HG03064 (cell line): Measurements from ENCODE around the gene RNF115.
"Not testable (repeated sequence)": the region's sequence is repeated elsewhere in the genome, so short reads cannot be mapped to it uniquely, and the experiment has no call there.

Experiments
- ATAC-seq: cut with Tn5 transposase; IDR thresholded peaks from one replicate; pipeline ENCODE4 v1.9.1; 2021; ENCODE audit warnings: low read depth; ENCODE audit not compliant: unreplicated experiment

RNF115 gene

DNA sequence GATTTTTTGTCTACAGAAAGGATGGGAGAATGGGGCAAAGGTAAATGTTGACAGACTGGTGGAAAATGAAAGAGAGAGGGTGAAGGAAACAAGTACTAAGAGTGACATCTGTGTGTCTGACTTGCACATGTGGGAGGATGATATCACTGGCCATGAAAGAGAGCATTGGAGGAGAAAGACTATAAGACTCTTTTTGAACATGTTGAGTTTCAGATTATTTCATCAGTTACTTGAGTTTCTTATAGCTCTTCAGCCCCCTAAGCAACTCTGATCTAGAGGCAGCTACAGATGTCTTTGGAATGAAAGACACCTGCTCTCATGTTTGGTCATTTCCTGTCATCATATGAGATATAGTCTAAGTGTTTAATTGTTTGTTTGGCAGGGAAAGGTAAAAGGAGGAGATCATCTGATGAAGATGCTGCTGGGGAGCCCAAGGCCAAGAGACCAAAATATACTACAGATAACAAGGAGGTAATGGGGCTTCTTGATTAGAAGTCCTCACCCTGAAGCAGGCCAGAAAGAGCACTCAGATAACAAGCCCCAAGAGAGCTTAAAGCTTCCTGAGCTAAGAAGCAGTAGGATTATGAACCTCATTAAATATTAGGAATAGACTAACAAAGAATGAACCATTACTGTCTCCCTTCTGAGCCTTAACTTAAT, 4.6 kb upstream of the RNF115 start:
- no peak for ATAC-seq

DNA sequence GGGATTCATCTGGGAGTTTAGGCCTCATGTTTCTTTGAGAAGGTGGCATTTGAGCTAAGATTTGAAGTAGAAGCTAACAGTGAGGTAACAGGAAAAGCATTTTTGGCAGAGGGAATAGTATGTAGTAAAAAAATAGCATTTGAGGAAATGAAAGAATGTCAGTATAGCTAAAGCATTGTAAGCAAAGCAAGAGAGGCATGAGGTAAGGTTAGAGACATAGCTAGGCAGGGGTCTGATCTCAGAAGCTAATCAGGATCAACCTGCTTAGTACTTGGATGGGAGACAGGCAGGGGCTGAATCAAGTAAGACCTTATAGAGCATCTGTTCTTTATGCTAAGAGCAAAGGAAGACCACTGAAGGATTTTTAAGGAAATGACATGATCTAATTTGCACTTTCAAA, 4.1 kb upstream of the RNF115 start:
- ATAC-seq: no peak

DNA sequence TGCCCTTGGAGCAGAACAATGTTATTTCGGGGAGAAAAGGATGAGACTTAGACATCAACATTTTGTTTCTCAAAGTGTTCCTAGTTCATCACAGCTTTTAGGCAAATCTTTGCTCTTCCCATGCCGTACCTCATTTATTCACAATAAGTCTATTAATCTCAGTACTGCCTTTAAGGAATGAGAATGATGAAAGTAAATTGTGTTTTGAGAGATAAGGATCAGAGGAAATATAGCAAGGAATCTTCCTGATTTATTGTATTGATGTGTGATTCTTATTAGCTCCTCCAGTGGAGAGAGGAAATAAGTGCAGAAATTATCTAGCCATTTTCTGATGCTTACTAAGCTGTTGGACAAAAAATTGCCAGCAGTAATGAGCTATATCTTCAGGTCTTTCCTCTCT, 2.1 kb upstream of the RNF115 start:
- no peak for ATAC-seq

DNA sequence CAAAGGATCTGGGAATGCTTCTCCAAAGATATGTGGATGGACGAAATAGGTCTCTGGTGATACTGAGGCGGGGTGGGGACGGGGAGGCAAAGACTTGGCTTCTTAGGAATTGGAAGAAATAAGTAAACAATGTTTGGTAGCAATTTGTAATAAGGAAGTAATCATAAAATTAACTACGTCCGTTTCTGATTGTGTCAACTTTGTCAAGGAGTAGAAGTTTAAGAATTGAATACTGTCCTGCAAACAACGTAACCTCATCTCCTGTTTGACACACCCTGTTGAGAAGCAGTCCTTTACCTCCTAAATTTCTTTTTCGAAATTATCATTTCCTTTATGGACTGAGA, 576 bp upstream of the RNF115 start:
- ATAC-seq: no peak

DNA sequence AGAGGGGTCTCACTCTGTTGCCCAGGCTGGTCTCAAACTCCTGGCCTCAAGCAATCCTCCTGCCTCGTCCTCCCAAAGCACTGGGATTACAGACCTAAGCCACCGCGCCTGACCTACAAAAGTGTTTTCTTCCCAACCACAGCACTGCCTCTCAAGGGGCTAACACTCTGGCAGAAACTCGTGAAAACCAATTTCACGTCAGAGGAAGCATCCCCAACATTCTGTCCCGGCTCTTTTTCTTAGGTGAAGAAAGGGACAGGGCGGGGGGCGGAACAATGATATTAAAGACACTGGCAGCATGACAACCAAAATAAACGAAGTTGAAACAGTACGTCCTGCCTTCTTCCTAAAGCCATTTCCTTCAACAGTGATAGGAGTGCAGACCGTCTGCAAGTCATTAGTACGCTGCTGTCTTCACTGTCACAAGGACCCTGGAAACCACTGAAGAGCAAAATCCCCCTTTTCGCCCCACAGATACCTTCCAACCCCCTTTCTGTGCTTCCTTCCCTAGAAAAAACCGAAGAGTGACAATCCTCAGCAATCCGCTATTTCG, 1.0 kb downstream of the RNF115 start:
- ATAC-seq: not testable (repeated sequence)

DNA sequence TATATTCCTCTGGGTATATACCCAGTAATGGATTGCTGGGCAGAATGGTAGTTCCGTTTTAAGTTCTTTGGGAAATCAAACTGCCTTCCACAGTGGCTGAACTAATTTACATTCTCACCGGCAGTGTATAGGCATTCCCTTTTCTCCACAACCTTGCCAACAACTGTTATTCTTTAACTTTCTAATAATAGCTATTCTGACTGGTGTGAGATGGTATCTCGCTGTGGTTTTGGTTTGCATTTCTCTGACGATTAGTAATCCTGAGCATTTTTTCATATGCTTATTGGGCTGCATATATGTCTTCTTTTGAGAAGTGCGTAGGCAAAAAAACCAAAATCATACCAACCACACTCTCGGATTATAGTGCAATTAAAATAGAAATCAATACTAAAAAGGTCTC, 5.8 kb downstream of the RNF115 start:
- ATAC-seq: not testable (repeated sequence)

DNA sequence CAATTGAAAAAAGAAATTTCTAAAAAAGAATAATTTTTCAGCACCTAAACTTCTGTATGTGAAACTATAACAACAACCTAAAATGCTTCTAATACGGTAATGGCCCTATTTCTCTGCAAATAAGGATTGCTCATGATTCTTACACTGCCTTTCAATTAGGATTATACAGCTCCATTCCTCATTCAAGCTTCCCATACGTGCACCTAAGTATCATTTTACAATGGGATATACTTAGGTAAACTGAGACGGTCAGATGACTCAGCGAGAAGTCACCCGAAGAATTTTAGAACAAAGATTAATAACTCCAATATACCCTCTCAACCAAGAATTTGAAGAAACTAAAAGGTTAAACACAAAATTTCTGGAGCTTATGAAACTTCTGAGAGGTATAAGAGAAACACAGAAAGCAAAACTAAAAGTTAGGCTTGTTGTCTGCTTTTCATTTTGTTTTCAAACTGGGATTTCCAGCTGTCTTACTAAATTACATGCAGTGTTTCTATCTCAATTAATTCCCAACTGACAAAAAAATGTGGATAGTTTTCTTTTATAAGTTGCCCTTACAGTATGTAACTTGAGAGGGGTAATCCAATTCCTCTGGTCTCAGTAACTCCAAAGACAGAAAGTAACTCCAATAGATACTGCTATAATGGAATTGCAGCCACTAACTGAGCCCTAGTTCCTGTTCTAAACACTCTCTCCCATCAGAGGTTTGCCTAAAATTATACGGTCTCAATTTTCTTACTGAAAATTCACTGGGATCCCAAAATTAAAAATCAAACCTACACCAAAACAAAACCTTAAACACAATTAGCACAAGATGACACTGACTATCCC, 10.7 kb downstream of the RNF115 start:
- not testable (repeated sequence) for ATAC-seq

DNA sequence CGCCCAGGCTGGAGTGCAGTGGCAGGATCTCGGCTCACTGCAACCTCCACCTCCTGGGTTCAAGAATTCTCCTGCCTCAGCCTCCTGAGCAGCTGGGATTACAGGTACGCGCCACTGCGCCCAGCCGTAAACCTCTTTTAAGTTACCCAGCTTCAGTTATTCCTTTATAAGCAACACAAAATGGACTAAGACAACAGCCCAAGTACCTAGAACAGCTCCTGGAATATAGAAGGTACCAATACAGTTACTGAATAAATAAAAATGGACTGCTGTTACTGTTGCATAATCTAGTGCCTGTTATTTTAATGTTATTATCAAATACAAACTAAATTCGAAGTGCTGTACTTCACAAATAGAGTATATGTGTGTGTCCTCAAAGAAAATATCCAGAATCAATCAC, 17.1 kb downstream of the RNF115 start:
- no peak for ATAC-seq

DNA sequence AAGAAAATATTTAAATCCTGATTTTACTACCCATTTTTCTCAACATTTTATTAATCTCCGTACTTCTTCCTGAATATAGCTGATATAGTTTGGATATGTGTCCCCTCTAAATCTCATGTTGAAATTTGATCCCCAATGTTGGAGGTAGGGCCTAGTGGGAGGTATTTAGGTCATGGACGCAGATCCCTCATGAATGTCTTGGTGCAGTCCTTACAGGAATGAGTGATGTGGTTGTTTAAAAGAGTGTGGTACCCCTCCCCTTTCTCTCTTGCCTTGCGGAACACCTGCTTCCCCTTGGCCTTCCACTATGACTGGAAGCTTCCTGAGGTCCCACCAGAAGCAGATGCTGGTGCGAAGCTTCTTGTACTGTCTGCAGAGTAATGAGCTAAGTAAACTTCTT, 17.5 kb downstream of the RNF115 start:
- no peak for ATAC-seq

DNA sequence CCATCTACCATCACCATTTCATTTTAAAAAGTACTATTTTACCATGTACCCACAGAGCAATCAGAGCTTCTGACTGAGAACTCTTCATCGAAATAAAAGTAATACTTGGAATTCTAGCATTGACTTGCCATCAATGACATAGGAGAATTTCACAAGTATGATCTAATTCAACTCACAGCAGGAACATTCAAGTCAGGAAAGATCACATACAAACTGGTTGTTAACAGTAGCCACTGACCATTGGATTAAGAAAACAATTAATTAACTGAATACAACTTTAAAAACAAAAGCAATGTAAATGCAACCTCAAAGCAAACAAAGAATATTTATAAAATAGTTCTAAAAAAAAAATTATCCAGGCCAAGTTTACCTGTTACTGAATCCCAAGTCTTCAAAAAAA, 18.8 kb downstream of the RNF115 start:
- ATAC-seq: no peak

DNA sequence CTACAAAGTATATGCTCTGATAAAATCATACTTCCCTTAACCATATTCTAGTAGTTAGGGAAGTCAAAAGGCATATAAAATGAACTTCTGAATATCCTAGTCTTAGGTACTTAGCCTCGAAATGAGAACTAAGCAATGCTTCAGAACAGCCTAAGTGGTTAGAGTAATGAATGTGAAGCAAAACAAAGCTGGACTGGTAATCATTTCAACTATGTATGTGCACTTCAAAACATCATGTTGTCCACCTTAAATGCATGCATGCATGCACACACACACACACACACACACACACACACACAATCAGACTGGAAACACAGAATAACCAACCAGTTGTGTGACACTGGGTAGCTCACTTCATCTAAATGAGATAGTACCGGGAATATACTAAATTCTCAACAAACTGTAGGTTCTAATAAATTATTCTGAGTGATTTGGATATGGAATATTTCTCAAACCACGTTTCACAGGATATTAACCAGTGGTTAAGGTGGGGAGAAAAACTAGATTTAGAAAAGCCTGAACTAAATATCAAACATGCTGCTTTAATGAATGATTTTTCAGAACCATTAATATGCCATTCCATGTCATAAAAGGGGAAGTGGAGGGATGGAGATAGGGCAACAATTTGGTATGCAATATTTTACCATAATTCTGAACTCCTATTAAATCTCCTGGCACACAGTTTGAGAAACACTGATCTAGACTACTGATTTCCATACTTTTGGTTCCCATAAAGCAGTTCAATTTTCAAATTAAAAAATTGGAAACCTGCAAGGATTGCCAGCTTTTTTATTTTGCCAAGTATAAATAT, 19.5 kb downstream of the RNF115 start:
- no peak for ATAC-seq

DNA sequence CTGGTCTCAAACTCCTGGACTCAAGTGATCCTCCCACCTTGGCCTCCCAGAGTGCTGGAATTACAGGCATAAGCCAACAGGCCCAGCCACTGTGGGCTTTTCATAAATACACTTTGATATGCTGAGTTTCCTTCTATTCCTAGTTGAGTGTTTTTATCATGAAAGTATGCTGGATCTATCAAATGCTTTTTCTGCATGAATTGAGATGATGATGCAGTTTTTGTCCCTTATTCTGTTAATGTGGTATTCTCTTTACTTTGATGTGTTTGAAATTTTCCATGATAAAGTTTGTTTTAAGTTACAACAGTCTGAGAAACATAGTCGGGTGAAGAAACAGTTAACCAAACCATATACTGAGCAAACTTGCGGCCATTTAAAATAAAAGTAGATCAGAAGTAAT, 24.1 kb downstream of the RNF115 start:
- no peak for ATAC-seq

DNA sequence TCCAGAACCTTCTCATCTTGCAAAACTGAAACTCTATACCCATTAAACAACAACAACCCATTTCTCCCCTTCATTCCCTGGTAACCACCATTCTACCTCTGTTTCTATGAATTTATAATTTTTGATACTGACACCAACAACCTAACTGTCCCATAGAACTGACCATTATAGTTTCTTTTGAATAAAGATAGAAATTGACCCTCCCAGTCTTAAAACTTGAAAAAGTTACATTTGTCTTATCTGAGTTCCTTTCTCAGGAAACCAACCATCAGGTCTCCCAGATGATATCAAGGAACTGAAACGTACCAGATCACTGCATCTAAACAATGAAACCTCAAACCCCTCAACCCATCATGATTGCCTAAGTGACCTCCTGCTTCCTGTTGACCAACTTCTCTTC, 27.1 kb downstream of the RNF115 start:
- no peak for ATAC-seq

DNA sequence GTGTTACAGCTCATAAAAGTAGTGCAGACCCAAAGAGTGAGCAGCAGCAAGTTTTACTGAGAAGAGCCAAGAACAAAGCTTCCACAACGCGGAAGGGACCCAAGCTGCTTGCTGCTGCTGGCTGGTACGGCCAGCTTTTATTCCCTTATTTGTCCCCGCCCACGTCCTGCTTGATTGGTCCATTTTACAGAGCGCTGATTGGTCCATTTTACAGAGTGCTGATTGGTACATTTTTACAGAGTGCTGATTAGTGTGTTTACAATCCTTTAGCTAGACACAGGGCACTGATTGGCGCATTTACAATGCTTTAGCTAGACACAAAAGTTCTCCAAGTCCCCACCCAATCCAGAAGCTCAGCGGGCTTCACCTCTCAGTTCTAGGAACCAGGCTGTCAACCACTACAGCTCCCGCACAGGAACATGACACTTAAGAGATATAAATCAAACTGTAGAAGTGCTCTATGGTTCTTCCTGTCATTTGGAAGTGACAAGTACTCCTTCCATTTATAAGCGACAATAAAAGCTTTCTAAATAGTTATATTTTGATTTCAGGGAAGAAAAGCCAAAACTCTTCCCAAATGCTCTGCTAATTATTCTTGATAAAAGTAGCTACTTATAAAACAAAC, 28.5 kb downstream of the RNF115 start:
- ATAC-seq: no peak

DNA sequence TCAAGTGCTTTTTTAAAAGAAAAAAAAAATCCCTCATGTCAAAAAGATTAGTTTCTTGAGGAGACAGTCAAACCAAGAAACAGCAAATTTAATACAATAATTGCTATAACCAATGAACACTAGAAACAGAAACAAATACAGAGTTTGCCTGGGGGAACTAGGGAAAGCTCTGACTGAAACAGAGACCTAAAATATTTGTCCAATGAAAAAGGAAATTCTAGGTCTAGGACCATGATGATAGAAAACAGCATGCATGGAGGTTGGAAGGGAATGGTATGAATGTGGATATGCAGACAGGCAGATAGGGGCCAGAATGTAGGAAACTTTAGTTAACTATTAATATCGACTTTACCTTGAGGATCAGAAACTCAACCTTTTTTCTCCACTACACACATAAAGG, 31.4 kb downstream of the RNF115 start:
- ATAC-seq: no peak

DNA sequence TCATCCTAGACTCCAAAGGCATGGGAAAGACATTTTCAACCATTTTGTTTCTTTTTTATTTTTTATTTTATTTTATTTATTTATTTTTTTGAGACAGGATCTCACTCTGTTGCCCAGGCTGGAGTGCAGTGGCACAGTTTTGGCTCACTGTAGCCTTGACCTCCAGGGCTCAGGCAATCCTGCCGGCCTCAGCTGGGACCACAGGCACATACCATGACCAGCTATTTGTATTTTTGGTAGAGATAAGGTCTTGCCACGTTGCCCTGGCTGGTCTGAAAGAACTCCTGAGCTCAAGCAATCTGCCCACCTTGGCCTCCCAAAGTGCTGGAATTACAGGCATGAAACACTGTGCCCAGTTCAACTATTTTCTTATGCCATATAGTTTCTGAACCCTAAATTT, 32.0 kb downstream of the RNF115 start:
- ATAC-seq: not testable (repeated sequence)

DNA sequence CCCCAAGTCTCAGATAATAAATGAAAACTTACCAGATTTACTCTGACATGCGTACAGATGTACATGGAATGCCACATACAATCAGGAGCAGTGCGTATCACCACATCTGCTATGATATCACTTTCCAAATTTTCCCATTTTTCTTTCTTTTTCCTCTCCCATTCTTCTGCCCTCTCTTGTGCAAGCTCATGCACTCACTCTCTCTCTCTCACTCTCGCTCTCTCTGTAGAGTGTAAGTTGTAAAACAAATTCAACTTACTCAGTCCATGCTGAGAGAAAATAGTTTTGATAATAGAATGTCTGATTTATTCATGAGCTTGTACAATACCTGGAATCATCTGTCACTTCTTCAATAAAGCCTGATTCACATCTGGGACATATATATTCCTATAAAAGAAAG, 35.3 kb downstream of the RNF115 start:
- ATAC-seq: no peak

DNA sequence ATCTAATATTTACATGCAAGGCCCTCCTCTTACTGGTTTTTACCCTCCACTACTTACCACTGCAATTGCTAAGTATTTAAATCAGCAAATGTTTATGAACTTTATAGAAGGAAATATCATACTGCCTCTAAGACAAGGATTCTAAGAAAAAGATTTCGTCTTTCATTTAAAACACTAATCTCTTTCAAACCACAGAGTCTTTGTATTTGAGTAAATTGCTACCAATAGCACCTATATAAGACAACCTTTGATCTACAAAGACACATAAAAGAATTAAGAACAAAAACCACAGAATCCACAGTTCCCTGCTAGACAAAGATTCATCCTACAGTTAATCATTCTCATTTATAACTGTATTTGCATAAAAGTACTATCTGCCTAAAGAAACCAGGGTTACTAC, 37.6 kb downstream of the RNF115 start:
- no peak for ATAC-seq

DNA sequence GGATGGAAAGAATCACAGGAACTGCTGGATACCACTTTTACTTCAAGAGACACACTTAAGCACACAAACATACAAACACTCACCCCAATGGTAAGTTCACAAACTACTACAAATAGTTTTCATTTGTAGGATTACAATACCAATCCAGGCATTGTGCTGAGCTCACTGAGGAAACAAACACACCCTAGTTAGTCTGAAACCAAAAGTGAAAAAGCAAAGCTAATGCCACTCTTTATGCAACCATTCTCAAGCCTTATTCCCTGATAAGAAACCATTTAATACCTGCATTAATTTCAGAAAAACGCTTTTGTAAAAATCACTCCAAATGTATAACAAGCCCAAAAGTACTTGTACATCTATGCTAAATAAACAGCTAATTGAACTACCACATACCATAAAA, 38.3 kb downstream of the RNF115 start:
- ATAC-seq: no peak

DNA sequence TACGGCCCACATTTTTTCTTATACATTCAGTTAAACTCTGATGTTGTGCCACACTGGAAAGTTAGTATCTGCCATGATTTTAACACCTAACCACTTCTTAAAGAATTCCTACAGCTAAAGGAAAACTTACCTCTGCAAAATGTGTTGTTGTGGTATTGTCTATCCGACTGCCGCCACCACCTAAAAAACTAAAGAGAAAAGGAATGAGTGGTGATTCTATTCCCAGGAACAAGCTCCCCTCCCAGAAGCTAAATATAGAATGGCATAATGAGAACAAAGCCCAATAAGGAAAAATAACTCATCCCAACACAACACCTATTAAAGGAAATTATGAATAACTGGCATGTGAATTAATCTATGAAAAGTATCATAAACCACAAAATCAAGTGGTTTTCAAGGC, 39.5 kb downstream of the RNF115 start:
- no peak for ATAC-seq
